Activated CD8-positive, alpha-beta memory T cell treated with anti-CD3 and anti-CD28 coated beads, Interleukin-2, amount 50 U/mL, for 1 hour (primary cell): Measurements from ENCODE around the gene LRRN2.
"Not testable (repeated sequence)": the region's sequence is repeated elsewhere in the genome, so short reads cannot be mapped to it uniquely, and the experiment has no call there.

Experiments used
- DNase-seq: peaks from one replicate; pipeline ENCODE4 v3.0.0-alpha.2; 2020; ENCODE audit errors: extremely low read depth

The LRRN2 gene

DNA sequence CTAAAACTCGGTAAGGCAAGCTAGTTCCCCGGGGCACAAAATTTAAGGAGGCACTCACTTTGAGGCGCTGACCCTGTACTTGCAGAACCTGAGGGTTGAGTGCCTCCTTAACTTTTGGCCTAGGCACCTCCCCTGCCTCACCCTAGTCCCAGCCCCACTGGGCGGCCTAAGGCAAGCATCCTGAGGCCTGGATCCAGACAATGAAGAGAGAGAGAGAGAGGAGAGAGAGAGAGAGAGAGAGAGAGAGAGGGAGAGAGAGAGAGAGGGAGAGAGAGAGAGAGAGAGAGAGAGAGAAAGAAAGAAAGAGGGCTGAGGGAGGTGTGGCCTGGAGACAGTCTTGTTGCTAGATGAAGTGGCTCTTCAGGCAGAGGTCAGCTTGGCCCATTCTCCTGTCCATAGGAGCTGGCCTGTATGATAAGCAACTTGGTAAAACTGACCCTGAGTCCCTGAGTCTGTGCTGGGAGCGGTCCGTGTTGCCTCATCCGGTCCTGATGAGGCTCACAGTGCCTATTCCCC, 7.4 kb upstream of the LRRN2 start:
- DNase-seq: no peak

DNA sequence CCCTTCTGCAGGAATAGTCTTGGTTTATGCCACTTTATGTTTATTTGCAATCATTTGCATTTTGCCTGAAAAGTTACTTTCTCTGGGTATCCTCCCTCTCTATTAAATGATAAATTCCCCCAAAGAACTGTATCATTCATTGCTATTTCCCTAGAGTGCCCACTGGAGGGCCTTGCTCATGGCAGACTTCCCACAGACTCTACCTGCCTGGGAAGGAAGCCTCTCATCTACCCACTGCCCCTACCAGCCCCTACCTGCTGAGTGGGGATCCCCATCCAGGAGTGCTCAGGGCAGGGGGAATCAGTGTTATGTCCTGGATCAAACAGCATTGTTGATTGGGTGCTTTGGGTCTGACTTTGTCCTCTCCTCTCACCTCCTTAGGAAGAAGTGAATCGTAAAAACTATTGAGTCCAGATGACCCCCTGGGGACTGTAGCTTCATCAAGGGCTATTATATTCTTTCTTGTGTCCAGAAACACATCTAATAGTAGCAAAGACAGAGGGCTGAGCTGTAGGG, 6.8 kb upstream of the LRRN2 start:
- DNase-seq: no peak

DNA sequence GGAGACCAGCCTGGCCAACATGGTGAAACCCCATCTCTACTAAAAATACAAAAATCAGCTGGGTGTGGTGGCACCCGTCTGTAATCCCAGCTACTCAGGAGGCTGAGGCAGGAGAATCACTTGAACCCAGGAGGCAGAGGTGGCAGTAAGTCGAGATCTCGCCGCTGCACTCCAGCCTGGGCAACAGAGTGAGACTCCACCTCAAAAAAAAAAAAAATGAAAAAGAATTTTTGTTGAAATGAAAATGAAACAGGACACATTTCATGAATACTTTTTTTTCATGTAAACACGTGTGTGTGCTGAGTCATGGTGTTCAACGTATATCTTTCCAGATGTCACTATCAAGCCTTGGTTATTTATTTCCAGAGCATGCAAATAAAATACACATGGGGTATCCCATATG, 5.8 kb upstream of the LRRN2 start:
- not testable (repeated sequence) for DNase-seq

- DNase-seq: no peak
Measured at GRCh38 chr1:204688776-204689175, 3.2 kb upstream of the LRRN2 start.

GRCh38 chr1:204688007-204688406, 2.5 kb upstream of the LRRN2 start:
- no peak for DNase-seq

GRCh38 chr1:204684571-204685235, 835 bp downstream of the LRRN2 start:
- no peak for DNase-seq

DNA sequence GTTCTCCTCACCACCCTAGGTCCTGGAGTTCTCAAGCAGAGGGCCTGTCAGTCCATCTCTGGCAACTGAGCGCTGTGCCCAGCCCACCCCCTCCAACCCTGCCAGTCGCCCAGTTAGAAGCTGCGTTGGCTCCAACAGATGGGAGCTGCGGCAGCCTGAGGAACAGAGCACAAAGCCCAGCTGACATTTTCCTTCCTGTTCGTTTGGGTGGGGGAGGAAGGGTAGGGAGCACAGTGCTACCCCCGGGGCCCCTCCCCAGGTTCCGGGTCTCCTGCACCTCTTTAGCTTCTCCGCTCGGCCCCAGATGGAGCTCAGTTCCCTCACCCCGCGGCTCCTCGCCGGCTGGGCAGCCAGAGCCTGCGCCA, 1.4 kb downstream of the LRRN2 start:
- DNase-seq: no peak

GRCh38 chr1:204683284-204684205, 2.0 kb downstream of the LRRN2 start:
- DNase-seq: no peak

DNA sequence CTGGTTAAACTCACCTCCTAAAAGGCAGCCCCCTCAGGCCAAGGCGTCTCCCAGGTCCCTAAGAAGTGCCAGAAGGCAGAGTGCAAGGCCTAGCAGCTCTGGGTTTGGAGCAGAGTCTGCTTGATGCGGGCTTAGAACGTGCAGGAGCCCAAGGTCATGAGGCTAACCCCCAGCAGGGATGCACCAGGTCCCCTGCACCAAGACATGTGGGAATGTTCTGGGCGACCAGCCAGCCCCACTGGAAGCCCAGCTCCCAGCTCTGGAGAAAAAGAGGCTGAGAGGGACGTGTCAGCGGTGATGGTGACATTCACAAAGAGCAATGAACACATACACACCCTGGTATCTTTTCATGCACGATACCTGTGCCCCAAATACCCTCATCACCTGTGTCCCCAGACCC, 5.1 kb downstream of the LRRN2 start:
- DNase-seq: no peak

GRCh38 chr1:204680051-204680450, 5.5 kb downstream of the LRRN2 start:
- DNase-seq: no peak

DNA sequence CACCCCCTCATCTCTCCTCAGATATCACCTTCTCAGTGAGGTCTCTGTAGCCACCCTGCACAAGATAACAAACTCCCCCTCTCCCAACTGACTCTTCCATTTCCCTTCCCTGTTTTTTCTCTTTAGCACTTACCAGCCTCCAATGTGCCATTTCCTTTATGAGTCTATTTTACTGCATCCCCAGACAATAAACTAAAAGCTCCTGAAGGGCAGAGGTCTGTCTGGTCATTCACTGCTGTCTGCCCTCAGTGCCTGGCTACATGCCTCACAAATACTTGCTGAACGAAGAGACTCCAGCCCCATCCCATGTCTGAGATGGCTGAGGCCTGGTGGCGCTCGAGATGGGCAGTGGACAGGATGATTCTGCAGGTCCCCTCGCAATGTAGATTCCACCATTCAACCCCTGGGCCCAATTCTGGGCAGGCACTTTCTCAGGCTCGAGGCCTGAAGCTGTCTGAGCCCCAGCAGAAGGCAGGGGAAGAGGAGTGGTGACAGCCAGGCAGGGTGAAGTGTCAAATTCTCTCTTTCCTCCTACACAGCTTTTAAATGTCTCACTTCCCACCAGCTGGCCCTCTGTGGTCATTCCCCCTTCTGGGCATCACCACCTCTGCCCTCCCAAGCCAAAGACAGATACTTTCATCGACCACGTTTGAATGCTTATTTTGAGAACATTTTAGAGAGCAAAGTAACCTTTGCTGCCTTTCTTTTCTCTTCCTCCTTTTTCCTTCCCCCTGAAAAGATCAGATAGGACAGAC, 6.6 kb downstream of the LRRN2 start:
- DNase-seq: no peak

DNA sequence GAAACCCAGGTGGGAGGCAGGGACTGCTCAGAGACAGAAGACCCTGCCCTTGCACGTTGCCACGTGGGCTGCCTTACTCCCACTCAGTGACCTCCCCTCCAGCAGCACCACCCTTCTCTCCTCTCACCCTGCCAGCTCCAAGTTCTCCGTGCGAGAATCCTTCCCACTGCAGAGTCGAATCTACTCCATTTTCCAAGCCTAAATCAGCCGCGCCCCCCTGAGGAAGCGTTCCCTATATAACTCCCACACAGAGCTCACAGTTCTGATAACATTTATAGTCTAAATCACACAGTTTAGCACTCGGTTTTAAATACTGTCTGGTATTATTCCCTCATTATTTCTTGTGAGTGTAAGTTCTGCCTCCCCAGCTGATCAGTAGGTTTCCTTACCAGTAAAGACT, 7.7 kb downstream of the LRRN2 start:
- DNase-seq: no peak

- DNase-seq: no peak
Measured at GRCh38 chr1:204676043-204676442, 9.5 kb downstream of the LRRN2 start.

GRCh38 chr1:204673909-204674649, 11.5 kb downstream of the LRRN2 start:
- DNase-seq: no peak

DNA sequence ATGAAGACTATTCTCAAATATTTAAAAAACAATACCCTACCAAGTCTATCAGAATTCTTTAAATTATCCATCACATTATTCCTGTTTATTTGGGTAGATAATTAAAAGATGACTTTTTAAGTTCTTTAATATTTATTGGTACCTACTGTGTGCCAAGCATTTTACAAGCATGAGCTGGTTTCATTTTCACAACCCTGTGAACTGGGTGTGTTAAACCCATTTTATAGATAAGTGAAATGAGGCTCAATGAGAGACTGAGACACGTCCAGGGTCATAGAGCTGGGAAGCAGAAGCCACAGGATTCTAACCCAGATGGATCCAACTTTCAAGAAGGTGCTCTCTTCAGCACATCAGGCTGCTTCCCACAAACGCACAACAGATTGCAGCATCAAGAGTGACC, 12.3 kb downstream of the LRRN2 start:
- DNase-seq: no peak

DNA sequence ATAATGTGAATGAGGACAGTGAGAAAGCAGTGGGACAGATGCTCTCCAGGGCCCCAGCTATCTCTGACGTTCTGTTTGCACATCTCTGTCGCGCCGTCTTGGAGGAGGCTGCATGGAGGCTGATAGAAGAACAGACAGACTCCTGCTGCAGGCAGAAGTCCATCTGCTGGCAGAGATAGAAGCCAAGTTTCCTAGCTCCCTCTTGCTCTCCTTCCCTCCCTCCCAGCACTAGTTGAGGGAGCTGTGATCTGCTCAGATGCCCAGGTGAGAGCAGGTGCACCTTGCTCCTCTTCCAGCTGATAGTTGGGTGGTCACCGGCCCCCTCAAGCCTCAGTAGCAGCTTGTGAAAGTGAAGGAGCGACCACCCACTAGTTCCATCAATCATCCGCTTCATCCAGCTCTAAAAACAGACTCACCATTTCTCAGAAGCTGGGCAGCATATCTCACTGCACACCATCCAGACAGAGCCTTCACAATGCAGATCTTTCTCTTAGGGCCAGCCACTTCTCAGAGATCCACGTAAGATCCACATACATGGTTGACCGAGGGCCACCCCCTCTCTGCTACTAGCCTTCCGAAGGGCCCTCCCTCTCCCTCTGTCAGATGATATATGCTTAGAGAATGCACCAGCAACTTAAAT, 12.9 kb downstream of the LRRN2 start:
- DNase-seq: no peak

DNA sequence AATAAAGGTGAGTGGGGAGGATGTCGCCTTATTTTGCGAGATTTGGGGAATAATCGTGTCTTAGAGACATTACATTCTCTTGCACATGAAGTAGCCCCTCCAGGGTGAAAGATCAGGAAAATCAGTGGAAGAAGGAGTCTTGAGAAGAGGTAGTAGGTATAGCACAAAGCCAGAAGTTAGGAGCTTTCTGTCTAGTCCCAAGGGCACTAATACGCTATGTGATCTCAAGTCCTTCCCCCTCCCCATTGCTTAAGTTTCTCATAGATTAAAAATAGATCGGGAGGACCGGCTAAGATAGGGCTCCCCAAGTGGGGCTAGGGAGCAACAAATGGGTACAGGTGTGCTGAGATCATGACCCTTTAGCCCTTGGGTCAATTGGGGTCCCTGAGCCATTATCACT, 13.5 kb downstream of the LRRN2 start:
- no peak for DNase-seq

- DNase-seq: no peak
Measured at GRCh38 chr1:204670152-204670927, 15.2 kb downstream of the LRRN2 start.

DNA sequence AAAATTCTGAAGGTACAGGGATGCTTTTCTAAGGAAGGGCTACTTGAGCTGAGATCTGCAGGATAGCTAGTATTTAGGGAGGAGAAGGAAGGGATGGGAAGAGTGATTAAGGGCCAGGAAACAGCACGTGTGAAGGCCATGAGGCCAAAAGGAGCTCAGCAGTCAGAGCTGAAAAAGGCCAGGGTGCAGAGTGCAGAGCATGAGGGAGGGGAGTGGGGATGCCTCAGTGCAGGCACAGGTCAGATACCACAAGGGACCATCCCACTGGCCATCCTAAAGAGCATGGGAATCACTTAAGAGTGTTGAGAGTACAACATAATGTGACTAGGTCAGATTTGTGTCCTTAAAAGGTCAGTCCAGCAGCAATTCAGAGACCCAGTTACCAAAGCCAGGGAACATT, 16.0 kb downstream of the LRRN2 start:
- DNase-seq: no peak

- DNase-seq: no peak
Measured at GRCh38 chr1:204664384-204664651, 21.2 kb downstream of the LRRN2 start.
